Measurements from ENCODE around the gene LRRTM4. TPM values are rescaled to one million over a fixed set of nuclear protein-coding genes. Genes with fewer than 3 reads are reported as not detected.

Gene LRRTM4
- total RNA-seq, 1 experiment from 2014 or later: 12.0 TPM

DNA sequence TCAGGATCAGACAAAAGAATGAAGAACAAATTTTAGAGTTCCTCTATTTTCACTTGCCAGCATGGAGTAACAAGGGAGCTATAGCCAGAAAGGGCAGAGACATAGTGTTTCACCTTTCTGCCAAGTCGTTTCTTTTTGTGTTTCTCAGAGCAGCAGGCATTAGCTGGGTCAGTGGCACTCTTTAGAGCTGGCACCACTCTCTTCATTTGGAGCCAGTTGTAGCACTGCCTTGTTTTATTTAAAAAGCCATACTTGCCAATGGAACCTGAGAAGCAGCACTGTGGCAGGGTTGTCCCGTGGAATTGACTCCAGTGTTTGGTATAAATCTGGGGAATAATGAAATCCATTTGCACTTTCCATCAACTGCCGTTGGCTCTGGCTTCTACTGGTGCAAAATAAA is 64.0 kb downstream of the LRRTM4 start:
- Histone ChIP-seq H3K14ac (ENCODE audit: insufficient read depth, low read length) (no peak overlapping the region), H3K18ac (ENCODE audit: insufficient read length, low read depth, low read length) (no peak overlapping the region), H3K27ac (ENCODE audit: insufficient read length, low read depth, low read length) (no peak overlapping the region), H4K5ac (ENCODE audit: insufficient read length, low read depth, low read length) (no peak overlapping the region), H2AFZ (ENCODE audit: low read length) (no peak overlapping the region), H2BK120ac (ENCODE audit: low read depth, low read length, poor library complexity, severe bottlenecking) (no peak overlapping the region), H3K4me1 (ENCODE audit: insufficient read depth, low read length) (no peaks in the 10 kb centered on the region), H4K20me1 (ENCODE audit: control insufficient read depth, insufficient read depth, insufficient read length) (no peaks in the 10 kb centered on the region), H3K56ac (ENCODE audit: insufficient read length, low read depth, low read length) (no peak overlapping the region), H3K79me1 (ENCODE audit: insufficient read depth, low read depth, low read length, poor library complexity, severe bottlenecking) (no peaks in the 10 kb centered on the region), H3K23me2 (ENCODE audit: insufficient read length, low read depth, low read length, poor library complexity, severe bottlenecking) (no peaks in the 10 kb centered on the region), H2BK5ac (ENCODE audit: insufficient read length, low read length) (no peak overlapping the region), H2BK12ac (ENCODE audit: insufficient read length, low read depth, low read length) (no peak overlapping the region), H2BK20ac (ENCODE audit: low read depth, low read length, poor library complexity, severe bottlenecking) (no peak overlapping the region), H2BK15ac (ENCODE audit: low read depth, low read length) (no peak overlapping the region), H3K27me3 (ENCODE audit: insufficient read depth, low read length) (no peaks in the 10 kb centered on the region), H3K9me3 (ENCODE audit: control insufficient read depth, low read depth, low read length) (no peaks in the 10 kb centered on the region), H3T11ph (ENCODE audit: low read length) (no peak overlapping the region), H2AK5ac (ENCODE audit: insufficient read length, low read length) (no peak overlapping the region), H3K9ac (ENCODE audit: extremely low read depth, insufficient read length, low read length) (no peak overlapping the region), H3K4me2 (ENCODE audit: insufficient read depth, insufficient read length, low read length) (no peak overlapping the region), H4K91ac (ENCODE audit: insufficient read length, low read depth, low read length) (no peak overlapping the region), H3K4ac (ENCODE audit: low read depth, low read length) (no peak overlapping the region), H3K23ac (ENCODE audit: insufficient read length, low read depth, low read length) (no peak overlapping the region), H4K8ac (replicated peaks; ENCODE audit: insufficient read length, low read depth, low read length) (no peak overlapping the region), H3K79me2 (ENCODE audit: insufficient read depth, low read length) (no peaks in the 10 kb centered on the region)
- Mint-ChIP-seq H3K4me1 (peaks cover 11 to 13% of the 10 kb centered on the region in 2 experiments), H3K9me3 (no peaks in the 10 kb centered on the region), H3K27ac (peak overlapping the region in 1 of 3 experiments; percentile 17; a peak in 1 of 7 replicates), H3K36me3 (ENCODE audit: insufficient read depth in 1 of 3, low read depth in 3 of 3) (no peaks in the 10 kb centered on the region; a peak in 1 of 7 replicates), H3K4me3 (no peak overlapping the region), H3K27me3 (ENCODE audit: low read depth) (no peaks in the 10 kb centered on the region)
- WGBS (ENCODE audit: extremely low coverage, insufficient read length, low lambda C conversion rate): no CpG with 5 or more reads among the region's 3 CpGs
- TF ChIP-seq, protein P1, sequence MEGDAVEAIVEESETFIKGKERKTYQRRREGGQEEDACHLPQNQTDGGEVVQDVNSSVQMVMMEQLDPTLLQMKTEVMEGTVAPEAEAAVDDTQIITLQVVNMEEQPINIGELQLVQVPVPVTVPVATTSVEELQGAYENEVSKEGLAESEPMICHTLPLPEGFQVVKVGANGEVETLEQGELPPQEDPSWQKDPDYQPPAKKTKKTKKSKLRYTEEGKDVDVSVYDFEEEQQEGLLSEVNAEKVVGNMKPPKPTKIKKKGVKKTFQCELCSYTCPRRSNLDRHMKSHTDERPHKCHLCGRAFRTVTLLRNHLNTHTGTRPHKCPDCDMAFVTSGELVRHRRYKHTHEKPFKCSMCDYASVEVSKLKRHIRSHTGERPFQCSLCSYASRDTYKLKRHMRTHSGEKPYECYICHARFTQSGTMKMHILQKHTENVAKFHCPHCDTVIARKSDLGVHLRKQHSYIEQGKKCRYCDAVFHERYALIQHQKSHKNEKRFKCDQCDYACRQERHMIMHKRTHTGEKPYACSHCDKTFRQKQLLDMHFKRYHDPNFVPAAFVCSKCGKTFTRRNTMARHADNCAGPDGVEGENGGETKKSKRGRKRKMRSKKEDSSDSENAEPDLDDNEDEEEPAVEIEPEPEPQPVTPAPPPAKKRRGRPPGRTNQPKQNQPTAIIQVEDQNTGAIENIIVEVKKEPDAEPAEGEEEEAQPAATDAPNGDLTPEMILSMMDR (conservative IDR thresholded peaks at IDR 0.05): no peak
- no peak for DNase-seq
